CD4-positive, CD25-positive, alpha-beta regulatory T cell (primary cell): ENCODE data around the gene GFRA1. TPM values are rescaled to one million over a fixed set of nuclear protein-coding genes. Genes with fewer than 3 reads are reported as not detected.

Source experiments
- ATAC-seq, 2 donors: fragments of 150-1000 bp; cut with Tn5 transposase; one replicate each; pipeline ENCODE4 v1.10.0; 2021; ENCODE audit warnings: low read depth in 2 of 2, moderate number of reproducible peaks in 2 of 2, moderate library complexity in 1 of 2
- DNase-seq, 3 donors: peaks; one replicate each; pipeline versions ENCODE4 v3.0.0 to v3.0.0-alpha.2; 2012 to 2022; ENCODE audit warnings: mixed read lengths in 1 of 3
- H3K27ac ChIP-seq: one replicate; pipeline ENCODE4 v1.7.0; 2013; ENCODE audit warnings: mild to moderate bottlenecking, low read length; ENCODE audit not compliant: insufficient read depth, poor library complexity, severe bottlenecking
- H3K27me3 ChIP-seq: one replicate; pipeline ENCODE4 v1.7.0; 2013; ENCODE audit warnings: low read length; ENCODE audit not compliant: control insufficient read depth, insufficient read depth
- H3K36me3 ChIP-seq: one replicate; pipeline ENCODE4 v1.7.0; 2013; ENCODE audit warnings: mild to moderate bottlenecking, low read length, moderate library complexity; ENCODE audit not compliant: control insufficient read depth, insufficient read depth
- H3K4me1 ChIP-seq: 2 replicates; pipeline ENCODE4 v1.7.0; 2013; ENCODE audit warnings: mild to moderate bottlenecking, low read length; ENCODE audit not compliant: insufficient read depth, control insufficient read depth, poor library complexity, severe bottlenecking
- H3K4me3 ChIP-seq: one replicate; pipeline ENCODE4 v1.7.0; 2013; ENCODE audit warnings: low read depth, mild to moderate bottlenecking, low read length, moderate library complexity
- H3K9me3 ChIP-seq, 2 experiments: 1 replicate in 1 of 2; 2 replicates in 1 of 2; pipeline ENCODE4 v1.7.0; 2013; ENCODE audit warnings: low read length in 2 of 2, mild to moderate bottlenecking in 1 of 2, moderate library complexity in 1 of 2; ENCODE audit not compliant: control insufficient read depth in 2 of 2
- H3K27ac Mint-ChIP-seq, 3 donors: one replicate each; pipeline ENCODE4 v1.8.0; 2020 to 2022; ENCODE audit warnings: mild to moderate bottlenecking in 3 of 3, mixed read lengths in 3 of 3, moderate library complexity in 2 of 3
- H3K27me3 Mint-ChIP-seq: one replicate; pipeline ENCODE4 v1.8.0; 2022; ENCODE audit warnings: mild to moderate bottlenecking, mixed read lengths
- H3K36me3 Mint-ChIP-seq: one replicate; pipeline ENCODE4 v1.8.0; 2020; ENCODE audit warnings: mixed read lengths
- H3K4me1 Mint-ChIP-seq, 4 donors: one replicate each; pipeline ENCODE4 v1.8.0; 2020 to 2022; ENCODE audit warnings: mixed read lengths in 4 of 4, mild to moderate bottlenecking in 1 of 4
- H3K4me3 Mint-ChIP-seq, 4 donors: one replicate each; pipeline ENCODE4 v1.8.0; 2020 to 2022; ENCODE audit warnings: mild to moderate bottlenecking in 4 of 4, mixed read lengths in 4 of 4, moderate library complexity in 3 of 4
- H3K9me3 Mint-ChIP-seq, 7 donors: one replicate each; pipeline ENCODE4 v1.8.0; 2020 to 2022; ENCODE audit warnings: mixed read lengths in 7 of 7, mild to moderate bottlenecking in 3 of 7, moderate library complexity in 2 of 7
- polyA plus RNA-seq, 4 donors: library from polyadenylated mRNA; unstranded; fragments of 300-500 nt; fragmentation: Illumina TruSeq; gene quantifications; one replicate each; pipeline ENCODE4 v1.2.3, GENCODE V29; 2021
- total RNA-seq: library from RNA; stranded (reverse); gene quantifications from one replicate; pipeline ENCODE4 v1.2.3, GENCODE V29; 2022

The GFRA1 gene
- total and polyA plus RNA-seq, 5 donors from 2014 or later = not detected

GRCh38 chr10:116150606-116151005 is 122.4 kb downstream of the GFRA1 start:
- Mint-ChIP-seq H3K4me1 (no peaks in the 10 kb centered on the region), H3K27me3 (no peaks in the 10 kb centered on the region), H3K27ac (no peak overlapping the region), H3K36me3 (no peaks in the 10 kb centered on the region), H3K9me3 (peaks cover 0 to 2% (median 0%) of the 10 kb centered on the region in 7 donors), H3K4me3 (no peak overlapping the region)
- Histone ChIP-seq H3K4me3 (no peak overlapping the region), H3K27me3 (no peaks in the 10 kb centered on the region), H3K4me1 (no peaks in the 10 kb centered on the region), H3K9me3 (no peaks in the 10 kb centered on the region), H3K36me3 (no peaks in the 10 kb centered on the region), H3K27ac (no peak overlapping the region)
- ATAC-seq = no peak
- no peak for DNase-seq

- Mint-ChIP-seq H3K4me3 (peak overlapping the region in 2 of 4 donors; percentile 25 to 73), H3K9me3 (peaks cover 0 to 4% (median 0%) of the 10 kb centered on the region in 7 donors), H3K4me1 (no peaks in the 10 kb centered on the region), H3K27me3 (no peaks in the 10 kb centered on the region), H3K36me3 (no peaks in the 10 kb centered on the region), H3K27ac (peak overlapping the region in 1 of 3 donors; percentile 49)
- Histone ChIP-seq H3K4me3 (no peak overlapping the region), H3K27ac (no peak overlapping the region), H3K9me3 (no peaks in the 10 kb centered on the region), H3K36me3 (no peaks in the 10 kb centered on the region), H3K4me1 (no peaks in the 10 kb centered on the region), H3K27me3 (no peaks in the 10 kb centered on the region)
- ATAC-seq (no peak), DNase-seq (peak in 1 of 3 donors; percentile 5)
Measured at GRCh38 chr10:116147147-116147905, 125.7 kb downstream of the GFRA1 start.

GRCh38 chr10:116146372-116147140 is 126.5 kb downstream of the GFRA1 start:
- Mint-ChIP-seq H3K4me3 (peak overlapping the region in 1 of 4 donors; percentile 73), H3K4me1 (no peaks in the 10 kb centered on the region), H3K27me3 (no peaks in the 10 kb centered on the region), H3K27ac (peak overlapping the region in 1 of 3 donors; percentile 49), H3K36me3 (no peaks in the 10 kb centered on the region), H3K9me3 (peaks cover 0 to 4% (median 0%) of the 10 kb centered on the region in 7 donors)
- H3K27ac ChIP-seq = no peak overlapping the region
- DNase-seq (no peak), ATAC-seq (no peak)
- H3K9me3 ChIP-seq = no peaks in the 10 kb centered on the region
- H3K36me3 ChIP-seq = no peaks in the 10 kb centered on the region
- H3K4me3 ChIP-seq = no peak overlapping the region
- H3K27me3 ChIP-seq = no peaks in the 10 kb centered on the region
- H3K4me1 ChIP-seq = no peaks in the 10 kb centered on the region

- Histone ChIP-seq H3K9me3 (no peaks in the 10 kb centered on the region), H3K4me1 (no peaks in the 10 kb centered on the region), H3K27ac (no peak overlapping the region), H3K4me3 (no peak overlapping the region), H3K36me3 (no peaks in the 10 kb centered on the region), H3K27me3 (no peaks in the 10 kb centered on the region)
- Mint-ChIP-seq H3K36me3 (no peaks in the 10 kb centered on the region), H3K9me3 (peaks cover 0 to 5% (median 0%) of the 10 kb centered on the region in 7 donors), H3K27ac (no peak overlapping the region), H3K27me3 (peaks cover 4% of the 10 kb centered on the region), H3K4me3 (no peak overlapping the region), H3K4me1 (no peaks in the 10 kb centered on the region)
- DNase-seq (no peak), ATAC-seq (no peak)
Measured at GRCh38 chr10:116143673-116144222, 129.3 kb downstream of the GFRA1 start.

GRCh38 chr10:116141855-116142254 is 131.2 kb downstream of the GFRA1 start:
- Mint-ChIP-seq H3K27ac (no peak overlapping the region), H3K4me3 (no peak overlapping the region), H3K36me3 (no peaks in the 10 kb centered on the region), H3K4me1 (no peaks in the 10 kb centered on the region), H3K9me3 (peaks cover 0 to 5% (median 0%) of the 10 kb centered on the region in 7 donors), H3K27me3 (peaks cover 4% of the 10 kb centered on the region)
- Histone ChIP-seq H3K4me1 (no peaks in the 10 kb centered on the region), H3K4me3 (no peak overlapping the region), H3K27ac (no peak overlapping the region), H3K36me3 (no peaks in the 10 kb centered on the region), H3K9me3 (no peaks in the 10 kb centered on the region), H3K27me3 (no peaks in the 10 kb centered on the region)
- ATAC-seq (no peak), DNase-seq (no peak)

GRCh38 chr10:116141246-116141645 is 131.8 kb downstream of the GFRA1 start:
- H3K27ac Mint-ChIP-seq = no peak overlapping the region
- no peak overlapping the region for H3K4me3 Mint-ChIP-seq

GRCh38 chr10:116139886-116140285 is 133.1 kb downstream of the GFRA1 start:
- H3K9me3 ChIP-seq = no peaks in the 10 kb centered on the region
- no peaks in the 10 kb centered on the region for H3K4me1 ChIP-seq
- ATAC-seq (no peak), DNase-seq (no peak)
- Mint-ChIP-seq H3K36me3 (no peaks in the 10 kb centered on the region), H3K27ac (no peak overlapping the region), H3K4me1 (no peaks in the 10 kb centered on the region), H3K9me3 (peaks cover 0 to 5% (median 0%) of the 10 kb centered on the region in 7 donors), H3K4me3 (no peak overlapping the region), H3K27me3 (peaks cover 4% of the 10 kb centered on the region)
- no peak overlapping the region for H3K27ac ChIP-seq
- H3K27me3 ChIP-seq = no peaks in the 10 kb centered on the region
- H3K36me3 ChIP-seq = no peaks in the 10 kb centered on the region
- no peak overlapping the region for H3K4me3 ChIP-seq

More at GRCh38 chr10:116141246-116141645, 131.8 kb downstream of the GFRA1 start:
- Histone ChIP-seq H3K9me3 (no peaks in the 10 kb centered on the region), H3K36me3 (no peaks in the 10 kb centered on the region), H3K4me1 (no peaks in the 10 kb centered on the region), H3K27me3 (no peaks in the 10 kb centered on the region), H3K4me3 (no peak overlapping the region), H3K27ac (no peak overlapping the region)
- Mint-ChIP-seq H3K4me1 (no peaks in the 10 kb centered on the region), H3K9me3 (peaks cover 0 to 5% (median 0%) of the 10 kb centered on the region in 7 donors), H3K27me3 (peaks cover 4% of the 10 kb centered on the region), H3K36me3 (no peaks in the 10 kb centered on the region)
- DNase-seq = no peak
- no peak for ATAC-seq
